HEK293 (cell line): Measurements from ENCODE around the gene ANXA4.
"Not testable (repeated sequence)": the region's sequence is repeated elsewhere in the genome, so short reads cannot be mapped to it uniquely, and the experiment has no call there.

ENCODE experiments used
- CTCF ChIA-PET: fragments of 350-600 bp; formaldehyde crosslinking; extraction: SDS; loops from one replicate; lab custom pipeline; 2021; ENCODE audit warnings: antibody characterized with exemption; lab: Yijun Ruan, JAX
- POLR2A ChIA-PET: fragments of 300-600 bp; formaldehyde crosslinking; extraction: SDS; loops from one replicate; lab custom pipeline; 2020; ENCODE audit warnings: antibody characterized with exemption, inconsistent platforms; lab: Yijun Ruan, JAX
- H3K27ac ChIP-seq: fragments of 200-500 bp; sonication (Bioruptor generic); 2 replicates; pipeline ENCODE4 v1.5.1; 2014; ENCODE audit warnings: low read depth, low read length, control low read depth, inconsistent platforms; ENCODE audit errors: extremely low read depth
- H3K36me3 ChIP-seq, 2 experiments: fragments of 200-500 bp in 1 of 2; sonication (Bioruptor generic) in 1 of 2; 1 replicate in 1 of 2; 2 replicates in 1 of 2; pipeline ENCODE4 v1.5.1; 2014 to 2017; ENCODE audit warnings: inconsistent platforms in 2 of 2, low read length in 2 of 2; ENCODE audit not compliant: control insufficient read depth in 2 of 2, insufficient read depth in 1 of 2
- H3K4me1 ChIP-seq: fragments of 200-500 bp; sonication (Bioruptor generic); 2 replicates; pipeline ENCODE4 v1.5.1; 2014; ENCODE audit warnings: mild to moderate bottlenecking, low read length, inconsistent platforms; ENCODE audit not compliant: control insufficient read depth, insufficient read depth
- H3K4me3 ChIP-seq: 2 replicates; pipeline ENCODE4 v1.5.1; 2011; ENCODE audit warnings: low read depth, mild to moderate bottlenecking, control low read depth, low read length, moderate library complexity
- H3K9me3 ChIP-seq: fragments of 200-500 bp; sonication (Bioruptor generic); 2 replicates; pipeline ENCODE4 v1.5.1; 2014; ENCODE audit warnings: low read depth, low read length, inconsistent platforms; ENCODE audit not compliant: control insufficient read depth, insufficient read depth
- IKZF3 ChIP-seq: fragments of 450-650 bp; IDR thresholded peaks from 2 replicates; pipeline ENCODE4 v1.5.0; 2018; ENCODE audit warnings: missing biosample characterization, mild to moderate bottlenecking, missing genetic modification characterization, moderate library complexity
- PRDM10 ChIP-seq: fragments of 450-650 bp; formaldehyde crosslinking; IDR thresholded peaks from 2 replicates; pipeline ENCODE4 v1.5.1; 2016; ENCODE audit warnings: missing biosample characterization, missing genetic modification characterization
- PRDM6 ChIP-seq: fragments of 450-650 bp; formaldehyde crosslinking; IDR thresholded peaks from 2 replicates; pipeline ENCODE4 v1.5.1; 2017; ENCODE audit warnings: missing biosample characterization, missing genetic modification characterization
- SCRT1 ChIP-seq: fragments of 450-650 bp; formaldehyde crosslinking; IDR thresholded peaks from 2 replicates; pipeline ENCODE4 v1.5.1; 2016; ENCODE audit warnings: missing biosample characterization, missing genetic modification characterization, borderline replicate concordance
- ZBTB49 ChIP-seq: fragments of 450-650 bp; formaldehyde crosslinking; IDR thresholded peaks from 2 replicates; pipeline ENCODE4 v1.5.1; 2016; ENCODE audit warnings: missing biosample characterization, missing genetic modification characterization, low read depth
- ZNF157 ChIP-seq: fragments of 450-650 bp; formaldehyde crosslinking; IDR thresholded peaks from 2 replicates; pipeline ENCODE4 v1.5.1; 2016; ENCODE audit warnings: missing biosample characterization, missing genetic modification characterization
- ZNF2 ChIP-seq: fragments of 450-650 bp; formaldehyde crosslinking; IDR thresholded peaks from 2 replicates; pipeline ENCODE4 v1.5.1; 2016; ENCODE audit warnings: missing biosample characterization, missing genetic modification characterization
- ZNF362 ChIP-seq: fragments of 450-650 bp; formaldehyde crosslinking; IDR thresholded peaks from 2 replicates; pipeline ENCODE4 v1.5.1; 2016; ENCODE audit warnings: missing biosample characterization, missing genetic modification characterization
- ZNF600 ChIP-seq: fragments of 450-650 bp; formaldehyde crosslinking; IDR thresholded peaks from 2 replicates; pipeline ENCODE4 v1.5.1; 2016; ENCODE audit warnings: missing biosample characterization, missing genetic modification characterization
- ZNF768 ChIP-seq: fragments of 450-650 bp; formaldehyde crosslinking; IDR thresholded peaks from 2 replicates; pipeline ENCODE4 v1.5.1; 2018; ENCODE audit warnings: missing biosample characterization, mild to moderate bottlenecking, missing genetic modification characterization

Gene ANXA4

GRCh38 chr2:69830045-69830905 lies 88.3 kb downstream of the ANXA4 start (continued):
- TF ChIP-seq IKZF3 (tag by site-specific recombination) (0 out of 2 replicates have a peak, but pooled peaks have one; percentile 15), ZNF362 (tag by site-specific recombination) (0 out of 2 replicates have a peak, but pooled peaks have one; percentile 30), SCRT1 (tag by site-specific recombination) (peak; percentile 77), ZNF768 (tag by site-specific recombination) (no peak)
- TF ChIP-seq, all 188 proteins: peak for 14

GRCh38 chr2:69830906-69831241 lies 88.9 kb downstream of the ANXA4 start:
- H3K4me3 ChIP-seq, result peak overlapping the region; percentile 71
- H3K27ac ChIP-seq, POLR2A ChIA-PET, H3K4me1 ChIP-seq, H3K36me3 ChIP-seq, H3K9me3 ChIP-seq: not testable (repeated sequence)
- TF ChIP-seq ZNF600 (tag by site-specific recombination), result peak; percentile 41
- TF ChIP-seq PRDM10 (tag by site-specific recombination), result 0 out of 2 replicates have a peak, but pooled peaks have one; percentile 6
- CTCF ChIA-PET, result interaction anchor here (0.9 to 1.4 kb wide), 2 partner anchors 16 to 106 kb away, joined by 3 to 6 read pairs; no protein-coding TSS in a partner anchor

- no peak overlapping the region; the same call in 1 of the 2 replicates for H3K4me3 ChIP-seq
- H3K36me3 ChIP-seq, result peaks cover 0 to 5% of the 10 kb centered on the region in 2 experiments; a peak in 2 of 3 replicates
- H3K27ac ChIP-seq, result no peak overlapping the region
- TF ChIP-seq ZBTB49, result no peak
- TF ChIP-seq ZNF2 (tag by site-specific recombination), result no peak
- H3K4me1 ChIP-seq, result peaks cover 6% of the 10 kb centered on the region
- CTCF ChIA-PET, result interaction anchor here (0.9 kb wide), 1 partner anchor 16 kb away, joined by 3 read pairs; no protein-coding TSS in a partner anchor
- H3K9me3 ChIP-seq, result no peaks in the 10 kb centered on the region
- POLR2A ChIA-PET, result no interaction called here
These were observed 89.5 kb downstream of the ANXA4 start for GRCh38 chr2:69831354-69831905.

- TF ChIP-seq PRDM6 (tag by site-specific recombination) (peak; percentile 78), ZNF157 (tag by site-specific recombination) (no peak)
- Histone ChIP-seq H3K9me3 (no peaks in the 10 kb centered on the region), H3K4me3 (no peak overlapping the region), H3K27ac (no peak overlapping the region; the same call in 1 of the 2 replicates), H3K4me1 (peaks cover 6% of the 10 kb centered on the region), H3K36me3 (peaks cover 6 to 10% of the 10 kb centered on the region in 2 experiments; a peak in 2 of 3 replicates)
- CTCF ChIA-PET, result interaction anchor here (1.2 kb wide), 1 partner anchor 17 kb away, joined by 5 read pairs; no protein-coding TSS in a partner anchor
- POLR2A ChIA-PET, result no interaction called here
These were observed 91.8 kb downstream of the ANXA4 start for GRCh38 chr2:69833752-69834151.
